Mesenchymal stem cell (in vitro differentiated cells and primary cell): ENCODE results near the gene C19orf67.
"Not testable (repeated sequence)": the region's sequence is repeated elsewhere in the genome, so short reads cannot be mapped to it uniquely, and the experiment has no call there.

Experiments used
- DNase-seq: peaks from one replicate; pipeline ENCODE4 v3.0.0-alpha.2; 2013
- H2AFZ ChIP-seq: one replicate; pipeline ENCODE4 v1.6.1; 2013; ENCODE audit warnings: low read depth, mild to moderate bottlenecking, control low read depth, inconsistent platforms, low read length, moderate library complexity
- H2AK5ac ChIP-seq: 2 replicates; pipeline ENCODE4 v1.6.1; 2013; ENCODE audit warnings: low read length, moderate library complexity, mild to moderate bottlenecking, inconsistent platforms; ENCODE audit not compliant: severe bottlenecking
- H2BK120ac ChIP-seq: one replicate; pipeline ENCODE4 v1.6.1; 2013; ENCODE audit warnings: low read depth, mild to moderate bottlenecking, inconsistent platforms, low read length, moderate library complexity
- H2BK12ac ChIP-seq, 2 experiments: one replicate each; pipeline ENCODE4 v1.6.1; 2013; ENCODE audit warnings: inconsistent platforms in 2 of 2, low read length in 2 of 2, mild to moderate bottlenecking in 2 of 2, moderate library complexity in 2 of 2, control low read depth in 1 of 2
- H2BK15ac ChIP-seq: one replicate; pipeline ENCODE4 v1.6.1; 2013; ENCODE audit warnings: mild to moderate bottlenecking, low read depth, inconsistent platforms; ENCODE audit not compliant: poor library complexity, severe bottlenecking
- H2BK5ac ChIP-seq: 2 replicates; pipeline ENCODE4 v1.6.1; 2013; ENCODE audit warnings: low read depth, mild to moderate bottlenecking, low read length, control low read depth, inconsistent platforms; ENCODE audit not compliant: poor library complexity, severe bottlenecking
- H3K14ac ChIP-seq, 2 experiments: one replicate each; pipeline ENCODE4 v1.6.1; 2013; ENCODE audit warnings: inconsistent platforms in 2 of 2, low read length in 2 of 2, control low read depth in 1 of 2, mild to moderate bottlenecking in 1 of 2, moderate library complexity in 1 of 2
- H3K18ac ChIP-seq, 2 experiments: one replicate each; pipeline ENCODE4 v1.6.1; 2013; ENCODE audit warnings: inconsistent platforms in 2 of 2, low read length in 2 of 2, control low read depth in 1 of 2, low read depth in 1 of 2, mild to moderate bottlenecking in 1 of 2
- H3K23ac ChIP-seq, 2 experiments: one replicate each; pipeline ENCODE4 v1.6.1; 2013; ENCODE audit warnings: inconsistent platforms in 2 of 2, low read length in 2 of 2, mild to moderate bottlenecking in 2 of 2, moderate library complexity in 2 of 2, control low read depth in 1 of 2
- H3K27ac ChIP-seq: 2 replicates; pipeline ENCODE4 v1.5.1; 2013; ENCODE audit warnings: mild to moderate bottlenecking, moderate library complexity, low read length, control low read depth, inconsistent platforms; ENCODE audit not compliant: poor library complexity, severe bottlenecking
- H3K27me3 ChIP-seq, 2 experiments: 2 replicates each; pipeline versions ENCODE4 v1.6.1 to v1.7.0; 2013; ENCODE audit warnings: low read length in 2 of 2, mild to moderate bottlenecking in 2 of 2, moderate library complexity in 2 of 2, control low read depth in 1 of 2, inconsistent platforms in 1 of 2; ENCODE audit not compliant: control insufficient read depth in 1 of 2, insufficient read depth in 1 of 2
- H3K36me3 ChIP-seq, 2 experiments: 2 replicates each; pipeline versions ENCODE4 v1.6.1 to v1.7.0; 2013; ENCODE audit warnings: low read length in 2 of 2, control low read depth in 1 of 2, inconsistent platforms in 1 of 2, low read depth in 1 of 2, mild to moderate bottlenecking in 1 of 2; ENCODE audit not compliant: insufficient read depth in 2 of 2, control insufficient read depth in 1 of 2
- H3K4ac ChIP-seq, 2 experiments: one replicate each; pipeline ENCODE4 v1.6.1; 2013; ENCODE audit warnings: inconsistent platforms in 2 of 2, low read length in 2 of 2, mild to moderate bottlenecking in 2 of 2, moderate library complexity in 2 of 2, control low read depth in 1 of 2, low read depth in 1 of 2
- H3K4me1 ChIP-seq: 2 replicates; pipeline ENCODE4 v1.6.1; 2013; ENCODE audit warnings: low read depth, low read length, control low read depth; ENCODE audit not compliant: control insufficient read depth, insufficient read depth
- H3K4me2 ChIP-seq: 2 replicates; pipeline ENCODE4 v1.6.1; 2013; ENCODE audit warnings: low read length, mild to moderate bottlenecking, inconsistent platforms; ENCODE audit not compliant: poor library complexity, severe bottlenecking
- H3K4me3 ChIP-seq, 2 experiments: 2 replicates each; pipeline versions ENCODE4 v1.5.1 to v1.7.0; 2013; ENCODE audit warnings: low read length in 2 of 2, mild to moderate bottlenecking in 2 of 2, control low read depth in 1 of 2, low read depth in 1 of 2; ENCODE audit not compliant: insufficient read depth in 1 of 2
- H3K79me1 ChIP-seq: replicated peaks from 2 replicates; pipeline ENCODE4 v1.6.1; 2013; ENCODE audit warnings: mild to moderate bottlenecking, control low read depth, low read length, inconsistent platforms; ENCODE audit not compliant: poor library complexity, severe bottlenecking
- H3K9ac ChIP-seq: 2 replicates; pipeline ENCODE4 v1.7.0; 2013; ENCODE audit warnings: mild to moderate bottlenecking, low read length, moderate library complexity
- H3K9me3 ChIP-seq: 2 replicates; pipeline ENCODE4 v1.7.0; 2013; ENCODE audit warnings: mild to moderate bottlenecking, low read length; ENCODE audit not compliant: control insufficient read depth
- H4K8ac ChIP-seq: one replicate; pipeline ENCODE4 v1.6.1; 2013; ENCODE audit warnings: inconsistent platforms, mild to moderate bottlenecking, low read length, moderate library complexity
- H4K91ac ChIP-seq: one replicate; pipeline ENCODE4 v1.6.1; 2013; ENCODE audit warnings: mild to moderate bottlenecking, low read length, inconsistent platforms
- WGBS: methylation state at CpG from one replicate; pipeline ENCODE4 v1.1.7; 2013; ENCODE audit warnings: mixed read lengths; 5-methylcytosine and 5-hydroxymethylcytosine counted together

The C19orf67 gene

DNA sequence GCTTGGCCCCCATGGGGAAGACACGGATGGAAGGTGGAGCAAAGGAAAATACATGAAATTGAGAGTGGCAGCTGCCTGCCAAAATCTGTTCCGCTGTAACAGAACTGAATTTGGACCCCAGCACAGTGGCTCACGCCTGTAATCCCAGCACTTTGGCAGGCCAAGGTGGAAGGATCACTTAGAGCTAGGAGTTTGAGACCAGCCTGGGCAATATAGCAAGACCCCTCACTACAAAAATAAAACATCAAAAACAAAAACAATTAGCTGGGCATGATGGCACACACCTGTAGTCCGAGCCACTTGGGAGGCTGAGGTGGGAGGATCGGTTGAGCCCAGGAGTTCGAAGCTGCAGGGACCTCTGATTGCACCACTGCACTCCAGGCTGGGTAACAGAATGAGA is 33.1 kb downstream of the C19orf67 start:
- Histone ChIP-seq H3K4me1 (peaks cover 7% of the 10 kb centered on the region), H3K4me2 (no peak overlapping the region), H3K79me1 (no peaks in the 10 kb centered on the region), H2BK5ac (no peak overlapping the region), H4K91ac (no peak overlapping the region), H4K8ac (no peak overlapping the region), H3K4me3 (no peak overlapping the region), H2BK12ac (no peak overlapping the region), H3K23ac (no peak overlapping the region), H3K36me3 (peaks cover 0 to 14% of the 10 kb centered on the region in 2 experiments), H2BK120ac (no peak overlapping the region), H3K9me3 (peaks cover 3% of the 10 kb centered on the region), H3K9ac (no peak overlapping the region), H3K18ac (no peak overlapping the region), H3K27ac (no peak overlapping the region), H2BK15ac (no peak overlapping the region), H2AK5ac (no peak overlapping the region), H2AFZ (no peak overlapping the region), H3K4ac (no peak overlapping the region), H3K14ac (no peak overlapping the region), H3K27me3 (peaks cover 4 to 18% of the 10 kb centered on the region in 2 experiments)
- WGBS = 93% methylated on average over 5 of the region's 6 CpGs
- no peak for DNase-seq

- H2BK15ac ChIP-seq = no peak overlapping the region
- no peak overlapping the region for H3K4me2 ChIP-seq
- no peak overlapping the region for H2BK120ac ChIP-seq
Measured at GRCh38 chr19:14051980-14052379, 33.6 kb downstream of the C19orf67 start.

GRCh38 chr19:14050961-14051360 is 34.6 kb downstream of the C19orf67 start:
- H3K18ac ChIP-seq, H3K23ac ChIP-seq, H3K27ac ChIP-seq, H3K14ac ChIP-seq, H2BK15ac ChIP-seq, H3K79me1 ChIP-seq, H3K27me3 ChIP-seq, H3K4me1 ChIP-seq, H2AFZ ChIP-seq, H4K8ac ChIP-seq, DNase-seq, H3K4me2 ChIP-seq, H2BK120ac ChIP-seq, H3K9ac ChIP-seq, H2BK12ac ChIP-seq, H3K9me3 ChIP-seq, H2BK5ac ChIP-seq, H3K4me3 ChIP-seq, H3K4ac ChIP-seq, H2AK5ac ChIP-seq, H4K91ac ChIP-seq: not testable (repeated sequence)
- 90% methylated on average over 10 of the region's 11 CpGs for WGBS
- peaks cover 0 to 19% of the 10 kb centered on the region in 2 experiments for H3K36me3 ChIP-seq

More at GRCh38 chr19:14051980-14052379, 33.6 kb downstream of the C19orf67 start:
- Histone ChIP-seq H3K4me3 (no peak overlapping the region), H3K79me1 (no peaks in the 10 kb centered on the region), H3K18ac (no peak overlapping the region), H2BK12ac (no peak overlapping the region), H4K91ac (no peak overlapping the region), H3K4me1 (peaks cover 2% of the 10 kb centered on the region), H2BK5ac (no peak overlapping the region), H3K9ac (no peak overlapping the region), H3K27ac (no peak overlapping the region), H4K8ac (no peak overlapping the region), H3K9me3 (peaks cover 3% of the 10 kb centered on the region), H3K36me3 (peaks cover 0 to 14% of the 10 kb centered on the region in 2 experiments), H3K4ac (no peak overlapping the region), H3K23ac (no peak overlapping the region), H2AFZ (no peak overlapping the region), H3K27me3 (peaks cover 4 to 18% of the 10 kb centered on the region in 2 experiments), H2AK5ac (no peak overlapping the region), H3K14ac (no peak overlapping the region)
- 89% methylated on average over 9 of the region's 9 CpGs for WGBS
- no peak for DNase-seq

DNA sequence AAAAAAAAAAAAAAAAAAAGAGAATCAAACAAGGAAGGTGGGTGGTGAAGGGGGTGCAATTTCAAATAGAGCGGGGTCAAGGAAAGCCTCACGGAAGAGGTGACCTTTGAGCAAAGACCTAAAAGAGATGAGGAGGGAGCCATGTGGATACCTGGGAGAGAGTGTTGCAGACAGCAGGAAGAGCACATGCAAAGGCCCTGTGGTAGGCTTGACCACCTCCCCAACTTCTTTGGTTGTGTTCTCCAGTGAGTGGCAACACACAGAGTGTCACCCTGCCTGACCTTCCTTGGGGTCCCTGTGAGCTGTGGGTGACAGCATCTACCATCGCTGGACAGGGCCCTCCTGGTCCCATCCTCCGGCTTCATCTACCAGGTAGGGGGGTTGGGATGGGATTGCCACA is 35.1 kb downstream of the C19orf67 start:
- no peak overlapping the region for H3K4me3 ChIP-seq
- peaks cover 4% of the 10 kb centered on the region for H3K4me1 ChIP-seq
- WGBS = 98% methylated on average over 4 of the region's 4 CpGs
- no peak for DNase-seq
- no peak overlapping the region for H2AK5ac ChIP-seq
- H3K9ac ChIP-seq = no peak overlapping the region
- H3K79me1 ChIP-seq = no peaks in the 10 kb centered on the region
- no peak overlapping the region for H4K8ac ChIP-seq
- peaks cover 4 to 8% of the 10 kb centered on the region in 2 experiments for H3K27me3 ChIP-seq
- no peak overlapping the region for H4K91ac ChIP-seq
- H2BK5ac ChIP-seq = no peak overlapping the region
- no peak overlapping the region for H3K4ac ChIP-seq
- no peak overlapping the region for H2BK15ac ChIP-seq
- no peak overlapping the region for H2BK12ac ChIP-seq
- H3K9me3 ChIP-seq = peaks cover 3% of the 10 kb centered on the region
- H3K27ac ChIP-seq = no peak overlapping the region
- H2AFZ ChIP-seq = no peak overlapping the region
- H2BK120ac ChIP-seq = no peak overlapping the region
- no peak overlapping the region for H3K14ac ChIP-seq
- H3K18ac ChIP-seq = no peak overlapping the region
- peaks cover 0 to 19% of the 10 kb centered on the region in 2 experiments for H3K36me3 ChIP-seq
- no peak overlapping the region for H3K23ac ChIP-seq
- no peak overlapping the region for H3K4me2 ChIP-seq
